Gastrocnemius medialis (tissue), 4 donors: ENCODE results near the gene CLMN. TPM values are rescaled to one million over a fixed set of nuclear protein-coding genes. Genes with fewer than 3 reads are reported as not detected.
A peak's percentile ranks its signal among the peaks of the same experiment; 100 is the strongest.

Source experiments
- ATAC-seq, 2 donors: fragments of 150-250 bp; one replicate each; pipeline ENCODE4 v1.9.1; 2016
- DNase-seq, 2 donors: peaks; one replicate each; pipeline ENCODE4 v3.0.0-alpha.2; 2019
- H3K27ac ChIP-seq, 4 donors: fragments of 200-600 bp; sonication (generic); 1 replicate in 1 of 4; 2 replicates in 3 of 4; pipeline ENCODE4 v1.5.1; 2016 to 2018; ENCODE audit warnings: mild to moderate bottlenecking in 2 of 4, moderate library complexity in 1 of 4
- H3K27me3 ChIP-seq, 3 donors: fragments of 200-600 bp; sonication (generic) in 2 of 3; 1 replicate in 1 of 3; 2 replicates in 2 of 3; pipeline versions ENCODE4 v1.5.1 to v1.6.0; 2016 to 2019; ENCODE audit warnings: mild to moderate bottlenecking in 1 of 3, moderate library complexity in 1 of 3
- H3K36me3 ChIP-seq, 2 donors: fragments of 200-600 bp; sonication (generic) in 1 of 2; one replicate each; pipeline ENCODE4 v1.5.1; 2017 to 2018
- H3K4me1 ChIP-seq, 2 donors: fragments of 200-600 bp; sonication (generic) in 1 of 2; one replicate each; pipeline ENCODE4 v1.5.1; 2016 to 2017; ENCODE audit warnings: mild to moderate bottlenecking in 2 of 2
- H3K4me3 ChIP-seq, 4 donors: fragments of 200-600 bp; sonication (generic) in 3 of 4; 1 replicate in 1 of 4; 2 replicates in 3 of 4; pipeline ENCODE4 v1.5.1; 2016 to 2019; ENCODE audit warnings: mild to moderate bottlenecking in 2 of 4
- H3K9me3 ChIP-seq, 3 donors: fragments of 200-600 bp; sonication (generic) in 2 of 3; 1 replicate in 1 of 3; 2 replicates in 2 of 3; pipeline ENCODE4 v1.5.1; 2016 to 2019
- CTCF ChIP-seq, 5 experiments: fragments of 450-650 bp in 3 of 5; fragments of 200-600 bp in 2 of 5; sonication (generic) in 2 of 5; IDR thresholded peaks in 4 of 5; conservative IDR thresholded peaks in 1 of 5; 1 replicate in 4 of 5; 2 replicates in 1 of 5; pipeline ENCODE4 v1.5.1; 2016 to 2019; ENCODE audit warnings: antibody characterized with exemption in 5 of 5, mild to moderate bottlenecking in 3 of 5, moderate library complexity in 3 of 5
- POLR2A ChIP-seq, 2 donors: fragments of 450-650 bp; IDR thresholded peaks; one replicate each; pipeline ENCODE4 v1.6.1; 2017; ENCODE audit warnings: antibody characterized with exemption in 2 of 2, mild to moderate bottlenecking in 2 of 2, moderate library complexity in 2 of 2
- in situ Hi-C, 4 donors: fragments of 200-750 bp; cut with MboI; loops; one replicate each; pipeline versions ENCODE4 v1.15.0 to v1.8.0; 2017; ENCODE audit warnings: low sequenced_read_pairs in 4 of 4
- intact Hi-C: fragments of 100-400 bp; cut with DNase I; formaldehyde crosslinking; loops from one replicate; pipeline ENCODE4 v1.15.1; 2023; ENCODE audit warnings: low total_unique reads
- microRNA-seq, 2 donors: library from miRNA; unstranded; fragments of <30 nt; microRNA quantifications; one replicate each; pipeline ENCODE4, GENCODE V29; 2016; ENCODE audit warnings: borderline replicate concordance in 2 of 2
- total RNA-seq, 4 donors: library from RNA; depleted of rRNA; stranded (reverse); fragments of >200 nt; gene quantifications; one replicate each; pipeline versions ENCODE4 v1.1.0 to v1.2.3, GENCODE V29; 2016

The CLMN gene
- total RNA-seq, 4 donors from 2014 or later = 3.8 to 8.8 (median 5.8) TPM

- no peaks in the 10 kb centered on the region for H3K27me3 ChIP-seq
- DNase-seq (no peak), ATAC-seq (no peak)
- no peaks in the 10 kb centered on the region for H3K36me3 ChIP-seq
- intact Hi-C loops = no loop called here
- H3K4me1 ChIP-seq = peaks cover 21 to 40% of the 10 kb centered on the region in 2 donors
- peak overlapping the region in 2 of 4 donors; percentile 52 to 75 for H3K27ac ChIP-seq
- no peak overlapping the region for H3K4me3 ChIP-seq
- in situ Hi-C loops = loop anchor here in 1 of 4 donors (25.0 kb wide), 1 partner anchor 401 kb away; the partner anchor contains the start of gene GLRX5
- TF ChIP-seq CTCF (IDR thresholded peaks at IDR 0.05 in 4 of 5, conservative IDR thresholded peaks at IDR 0.05 in 1 of 5) = no peak
- no peak for TF ChIP-seq POLR2A (IDR thresholded peaks at IDR 0.05)
- H3K9me3 ChIP-seq = no peaks in the 10 kb centered on the region
Observed at GRCh38 chr14:95136631-95137030, 183.1 kb downstream of the CLMN start.

GRCh38 chr14:95134304-95134933 lies 185.3 kb downstream of the CLMN start:
- peaks cover 3 to 18% of the 10 kb centered on the region in 2 donors for H3K4me1 ChIP-seq
- in situ Hi-C loops = loop anchor here in 1 of 4 donors (25.0 kb wide), 1 partner anchor 403 kb away; the partner anchor contains the start of gene GLRX5
- intact Hi-C loops = no loop called here
- TF ChIP-seq POLR2A (IDR thresholded peaks at IDR 0.05) = no peak
- no peak for TF ChIP-seq CTCF (IDR thresholded peaks at IDR 0.05 in 4 of 5, conservative IDR thresholded peaks at IDR 0.05 in 1 of 5)
- H3K9me3 ChIP-seq = no peaks in the 10 kb centered on the region
- no peak overlapping the region for H3K4me3 ChIP-seq
- peaks cover 0 to 12% of the 10 kb centered on the region in 2 donors for H3K36me3 ChIP-seq
- DNase-seq (no peak), ATAC-seq (no peak)
- H3K27me3 ChIP-seq = no peaks in the 10 kb centered on the region
- H3K27ac ChIP-seq = no peak overlapping the region

DNA sequence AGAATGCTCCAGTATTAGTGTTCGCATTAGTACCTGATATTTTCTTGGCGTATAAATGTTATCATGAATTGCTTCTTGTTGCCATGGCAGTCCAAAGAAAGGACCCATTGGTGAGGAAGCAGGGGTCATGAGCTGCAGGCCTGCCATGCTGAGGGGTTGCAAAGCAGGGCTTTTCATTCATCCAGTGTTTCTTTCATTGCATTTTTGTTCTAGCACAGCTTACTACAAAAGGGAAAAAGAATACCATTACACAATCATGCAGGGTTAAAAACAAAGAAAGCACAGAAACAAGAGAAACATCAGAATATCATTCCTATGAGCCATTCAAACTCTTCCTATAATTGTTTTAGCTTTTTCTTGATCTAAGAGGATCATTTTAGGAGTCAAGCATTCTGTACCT lies 186.4 kb downstream of the CLMN start:
- no peak overlapping the region for H3K27ac ChIP-seq
- TF ChIP-seq CTCF (IDR thresholded peaks at IDR 0.05 in 4 of 5, conservative IDR thresholded peaks at IDR 0.05 in 1 of 5) = no peak
- no peak for TF ChIP-seq POLR2A (IDR thresholded peaks at IDR 0.05)
- no peak for DNase-seq

GRCh38 chr14:95132760-95133159 lies 186.9 kb downstream of the CLMN start:
- in situ Hi-C loops = loop anchor here in 1 of 4 donors (25.0 kb wide), 1 partner anchor 405 kb away; the partner anchor contains the start of gene GLRX5
- Histone ChIP-seq H3K27me3 (no peaks in the 10 kb centered on the region), H3K4me1 (peaks cover 5 to 13% of the 10 kb centered on the region in 2 donors), H3K27ac (no peak overlapping the region), H3K9me3 (no peaks in the 10 kb centered on the region), H3K4me3 (no peak overlapping the region), H3K36me3 (peaks cover 0 to 12% of the 10 kb centered on the region in 2 donors)
- TF ChIP-seq CTCF (IDR thresholded peaks at IDR 0.05 in 4 of 5, conservative IDR thresholded peaks at IDR 0.05 in 1 of 5) = no peak
- no peak for TF ChIP-seq POLR2A (IDR thresholded peaks at IDR 0.05)
- ATAC-seq = no peak
- DNase-seq = no peak
- intact Hi-C loops = no loop called here

More for the DNA sequence above, 186.4 kb downstream of the CLMN start:
- no peak for ATAC-seq
- in situ Hi-C loops = loop anchor here in 1 of 4 donors (25.0 kb wide), 1 partner anchor 404 kb away; the partner anchor contains the start of gene GLRX5
- no peak overlapping the region for H3K4me3 ChIP-seq
- peaks cover 0 to 12% of the 10 kb centered on the region in 2 donors for H3K36me3 ChIP-seq
- H3K4me1 ChIP-seq = peaks cover 5 to 17% of the 10 kb centered on the region in 2 donors
- intact Hi-C loops = no loop called here
- H3K27me3 ChIP-seq = no peaks in the 10 kb centered on the region
- H3K9me3 ChIP-seq = no peaks in the 10 kb centered on the region

Small RNA genes lying within 50 kb of the gene (microRNA-seq; reads per million reads assigned to microRNA genes)
- gene MIR3173 = 3.5 to 6.8 reads per million in 2 donors

Other genes with a start within 250 kb of the CLMN start
- gene DICER1, start 162.4 kb downstream of the CLMN start, total RNA-seq = 10 to 100 TPM; 29.4 to 63.7 (median 37.9) TPM
- gene SYNE3, start 196.7 kb upstream of the CLMN start, total RNA-seq = 1 to 10 TPM; 4.7 to 7.1 (median 5.1) TPM
- 10 to 100 TPM; 28.0 to 83.2 (median 74.0) TPM for gene GLRX5, start 215.1 kb upstream of the CLMN start, total RNA-seq